SJSA1 (cell line): Measurements from ENCODE around the gene ZNF200. TPM values are rescaled to one million over a fixed set of nuclear protein-coding genes. Genes with fewer than 3 reads are reported as not detected.
"Not testable (repeated sequence)": the region's sequence is repeated elsewhere in the genome, so short reads cannot be mapped to it uniquely, and the experiment has no call there.

Experiments used
- DNase-seq, 2 experiments: peaks; one replicate each; pipeline ENCODE4 v3.0.0-alpha.2; 2015 to 2020; ENCODE audit warnings: low spot score in 2 of 2, low read depth in 1 of 2
- H3K27ac ChIP-seq: fragments of 250-450 bp; sonication (Bioruptor Pico); 2 replicates; pipeline ENCODE4 v1.5.1; 2020; ENCODE audit warnings: mild to moderate bottlenecking, moderate library complexity
- H3K27me3 ChIP-seq: fragments of 250-450 bp; sonication (Bioruptor Pico); replicated peaks from 2 replicates; pipeline ENCODE4 v1.5.1; 2020; ENCODE audit warnings: mild to moderate bottlenecking, moderate library complexity
- H3K36me3 ChIP-seq: fragments of 250-450 bp; sonication (Bioruptor Pico); 2 replicates; pipeline ENCODE4 v1.5.1; 2020; ENCODE audit warnings: mild to moderate bottlenecking
- H3K4me1 ChIP-seq: fragments of 250-450 bp; sonication (Bioruptor Pico); replicated peaks from 2 replicates; pipeline ENCODE4 v1.6.1; 2021; ENCODE audit warnings: mild to moderate bottlenecking
- H3K4me3 ChIP-seq: fragments of 250-450 bp; sonication (Bioruptor Pico); 2 replicates; pipeline ENCODE4 v1.5.1; 2020; ENCODE audit warnings: mild to moderate bottlenecking
- H3K9me3 ChIP-seq: fragments of 250-450 bp; sonication (Bioruptor Pico); replicated peaks from 2 replicates; pipeline ENCODE4 v1.5.1; 2020; ENCODE audit warnings: mild to moderate bottlenecking
- total RNA-seq: library from RNA; depleted of rRNA; stranded (reverse); fragments of >200 nt; shearing (Covaris generic); gene quantifications from 2 replicates; pipeline ENCODE4 v1.2.3, GENCODE V29; 2014; rRNA removed

The ZNF200 gene
- total RNA-seq = 8.5 TPM in 2 replicates

- H3K4me3 ChIP-seq = peak within 1 kb of the TSS; percentile 59
- H3K36me3 ChIP-seq = peaks cover 44% of the 10 kb centered on the region
- H3K4me1 ChIP-seq = peaks cover 9% of the 10 kb centered on the region
- H3K27ac ChIP-seq = peak within 1 kb of the TSS; percentile 75
- H3K27me3 ChIP-seq = no peaks in the 10 kb centered on the region
- 0 out of 2 replicates have a peak, but pooled peaks cover 3% of the 10 kb centered on the region for H3K9me3 ChIP-seq
- peak; percentile 95 to 96 for DNase-seq
These were observed at the start of gene ZNF200 for GRCh38 chr16:3234857-3235561. ZNF200 (minus strand) TSS chr16:3235158; CDS start chr16:3233755, 1,403 bp downstream.

- Histone ChIP-seq H3K4me3 (peak overlapping the region; percentile 69), H3K9me3 (peaks cover 6% of the 10 kb centered on the region), H3K36me3 (peaks cover 50% of the 10 kb centered on the region), H3K27ac (peak overlapping the region; percentile 96), H3K27me3 (no peaks in the 10 kb centered on the region), H3K4me1 (peaks cover 12% of the 10 kb centered on the region)
- DNase-seq = no peak
These were observed 48.8 kb upstream of the ZNF200 start for GRCh38 chr16:3283543-3284447.

- Histone ChIP-seq H3K4me3 (peak within 1 kb of the TSS; percentile 69), H3K27ac (peak within 1 kb of the TSS; percentile 96), H3K27me3 (no peaks in the 10 kb centered on the region), H3K4me1 (peaks cover 12% of the 10 kb centered on the region), H3K36me3 (peaks cover 42% of the 10 kb centered on the region), H3K9me3 (no peaks in the 10 kb centered on the region; the same call in 1 of the 2 replicates)
- DNase-seq = peak; percentile 96
These were observed 48.0 kb upstream of the ZNF200 start, which contains the start of gene ZNF263 for GRCh38 chr16:3282730-3283542. ZNF263 (plus strand) TSS chr16:3283491; CDS start chr16:3283819, 328 bp downstream.

- Histone ChIP-seq H3K27ac (peak overlapping the region; percentile 96), H3K27me3 (no peaks in the 10 kb centered on the region), H3K9me3 (no peaks in the 10 kb centered on the region; the same call in 1 of the 2 replicates), H3K36me3 (peaks cover 35% of the 10 kb centered on the region), H3K4me1 (peaks cover 12% of the 10 kb centered on the region), H3K4me3 (peak overlapping the region; percentile 69)
- peak; percentile 75 to 91 for DNase-seq
These were observed 47.3 kb upstream of the ZNF200 start for GRCh38 chr16:3282103-3282729.

GRCh38 chr16:3281222-3281820, 46.4 kb upstream of the ZNF200 start:
- 0 out of 2 replicates have a peak, but pooled peaks cover 4% of the 10 kb centered on the region for H3K27me3 ChIP-seq
- H3K36me3 ChIP-seq = peaks cover 27% of the 10 kb centered on the region
- no peak overlapping the region for H3K4me3 ChIP-seq
- no peak overlapping the region for H3K27ac ChIP-seq
- H3K4me1 ChIP-seq = peaks cover 12% of the 10 kb centered on the region
- H3K9me3 ChIP-seq = no peaks in the 10 kb centered on the region; the same call in 1 of the 2 replicates
- DNase-seq = no peak

- no peak for DNase-seq
- Histone ChIP-seq H3K36me3 (no peaks in the 10 kb centered on the region), H3K27me3 (0 out of 2 replicates have a peak, but pooled peaks cover 4% of the 10 kb centered on the region), H3K4me1 (no peaks in the 10 kb centered on the region), H3K9me3 (no peaks in the 10 kb centered on the region), H3K4me3 (no peak overlapping the region), H3K27ac (no peak overlapping the region)
These were observed 41.7 kb upstream of the ZNF200 start for GRCh38 chr16:3276679-3277078.

- no peak for DNase-seq
- Histone ChIP-seq H3K4me3 (no peak overlapping the region), H3K9me3 (no peaks in the 10 kb centered on the region), H3K36me3 (no peaks in the 10 kb centered on the region), H3K27me3 (0 out of 2 replicates have a peak, but pooled peaks cover 4% of the 10 kb centered on the region), H3K27ac (no peak overlapping the region), H3K4me1 (no peaks in the 10 kb centered on the region)
These were observed 40.0 kb upstream of the ZNF200 start for GRCh38 chr16:3274947-3275346.

- DNase-seq = no peak
These were observed 39.5 kb upstream of the ZNF200 start for GRCh38 chr16:3274490-3274889.

GRCh38 chr16:3271281-3271680, 36.3 kb upstream of the ZNF200 start:
- not testable (repeated sequence) for H3K27ac ChIP-seq, H3K9me3 ChIP-seq, DNase-seq, H3K4me1 ChIP-seq, H3K27me3 ChIP-seq, H3K4me3 ChIP-seq, H3K36me3 ChIP-seq

More at GRCh38 chr16:3274490-3274889, 39.5 kb upstream of the ZNF200 start:
- H3K27ac ChIP-seq = no peak overlapping the region
- H3K9me3 ChIP-seq = no peaks in the 10 kb centered on the region
- H3K36me3 ChIP-seq = no peaks in the 10 kb centered on the region
- no peak overlapping the region for H3K4me3 ChIP-seq
- no peaks in the 10 kb centered on the region for H3K4me1 ChIP-seq
- H3K27me3 ChIP-seq = 0 out of 2 replicates have a peak, but pooled peaks cover 4% of the 10 kb centered on the region

- H3K27me3 ChIP-seq, H3K9me3 ChIP-seq, H3K4me1 ChIP-seq, H3K4me3 ChIP-seq, H3K27ac ChIP-seq, DNase-seq, H3K36me3 ChIP-seq: not testable (repeated sequence)
These were observed 35.8 kb upstream of the ZNF200 start for GRCh38 chr16:3270718-3271117.

- Histone ChIP-seq H3K4me1 (peaks cover 8% of the 10 kb centered on the region), H3K4me3 (no peak overlapping the region)
- DNase-seq = no peak
These were observed 33.3 kb upstream of the ZNF200 start for GRCh38 chr16:3268294-3268693.

GRCh38 chr16:3266873-3267537, 32.0 kb upstream of the ZNF200 start:
- peaks cover 10% of the 10 kb centered on the region for H3K4me1 ChIP-seq
- H3K4me3 ChIP-seq = no peak overlapping the region
- H3K27ac ChIP-seq = no peak overlapping the region

More at GRCh38 chr16:3268294-3268693, 33.3 kb upstream of the ZNF200 start:
- Histone ChIP-seq H3K27ac (no peak overlapping the region), H3K9me3 (peaks cover 5% of the 10 kb centered on the region), H3K27me3 (no peaks in the 10 kb centered on the region), H3K36me3 (no peaks in the 10 kb centered on the region)

More at GRCh38 chr16:3266873-3267537, 32.0 kb upstream of the ZNF200 start:
- Histone ChIP-seq H3K27me3 (no peaks in the 10 kb centered on the region), H3K9me3 (peaks cover 5% of the 10 kb centered on the region), H3K36me3 (no peaks in the 10 kb centered on the region)
- no peak for DNase-seq
